Measurements from ENCODE around the gene SPOPL.

SPOPL gene

GRCh38 chr2:138531913-138532312, 30.3 kb downstream of the SPOPL start:
- DNase-seq, result no peak

DNA sequence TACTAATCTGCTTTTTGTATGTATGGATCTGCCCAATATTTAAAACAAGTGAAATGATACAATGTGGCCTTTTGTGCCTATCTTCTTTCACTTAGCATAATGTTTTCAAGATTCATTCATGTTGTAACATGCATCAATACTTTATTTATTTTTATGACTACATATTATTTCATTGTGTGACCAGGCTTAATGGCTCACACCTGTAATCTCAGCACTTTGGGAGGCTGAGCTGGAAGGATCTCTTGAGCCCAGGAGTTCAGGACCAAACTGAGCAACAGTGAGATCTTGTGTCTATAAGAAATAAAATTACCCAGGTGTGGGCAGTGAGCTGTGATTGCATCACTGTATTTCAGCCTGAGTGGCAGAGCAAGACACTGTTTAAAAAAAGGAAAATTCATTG, 33.2 kb downstream of the SPOPL start:
- no peak for DNase-seq

DNA sequence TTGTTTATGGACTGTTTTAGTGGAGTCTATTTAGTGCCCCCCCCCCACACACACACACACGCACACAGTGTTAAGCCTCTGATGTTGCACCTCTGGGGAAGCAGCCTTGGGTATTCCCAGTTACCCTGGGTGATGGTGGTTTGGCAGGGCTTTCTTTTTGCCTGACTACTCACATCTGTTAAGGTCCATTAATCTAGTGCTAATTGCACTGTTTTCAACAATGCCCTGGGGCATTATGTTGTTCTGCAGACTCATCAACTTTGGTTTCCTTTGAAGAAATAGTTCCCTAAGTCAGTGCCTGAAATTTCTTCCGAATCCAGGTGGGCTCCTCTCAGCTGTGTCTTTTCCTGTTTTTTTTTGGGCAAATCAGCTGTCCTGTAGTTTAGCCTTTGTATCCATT, 34.7 kb downstream of the SPOPL start:
- no peak for DNase-seq

DNA sequence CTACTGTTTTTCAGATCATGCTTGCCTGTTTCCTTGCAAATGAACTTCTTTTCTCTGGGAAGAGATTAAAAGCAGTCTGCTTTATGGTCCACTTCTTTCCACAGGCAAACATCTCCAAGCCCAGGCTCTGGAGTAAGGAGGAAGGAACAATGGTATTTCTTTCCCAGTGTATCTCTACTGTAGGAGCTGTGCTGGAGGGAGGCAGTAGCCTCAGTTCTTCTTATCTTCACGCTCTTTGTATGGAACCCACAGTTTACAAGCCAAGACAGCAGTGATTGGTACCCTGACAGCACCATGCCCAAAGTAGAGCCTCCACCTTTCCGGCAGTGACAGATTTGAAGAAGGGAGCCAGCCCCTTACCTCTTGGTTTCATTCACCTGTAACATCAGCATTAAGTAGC, 35.2 kb downstream of the SPOPL start:
- no peak for DNase-seq

- DNase-seq, result no peak
Observed at GRCh38 chr2:138537170-138537915, 35.8 kb downstream of the SPOPL start.

GRCh38 chr2:138544206-138544605, 42.6 kb downstream of the SPOPL start:
- peak; percentile 30 for DNase-seq

GRCh38 chr2:138548796-138549195, 47.2 kb downstream of the SPOPL start:
- DNase-seq, result no peak

GRCh38 chr2:138550172-138550571, 48.6 kb downstream of the SPOPL start:
- DNase-seq, result no peak

GRCh38 chr2:138550670-138551287, 49.2 kb downstream of the SPOPL start:
- DNase-seq, result no peak

DNA sequence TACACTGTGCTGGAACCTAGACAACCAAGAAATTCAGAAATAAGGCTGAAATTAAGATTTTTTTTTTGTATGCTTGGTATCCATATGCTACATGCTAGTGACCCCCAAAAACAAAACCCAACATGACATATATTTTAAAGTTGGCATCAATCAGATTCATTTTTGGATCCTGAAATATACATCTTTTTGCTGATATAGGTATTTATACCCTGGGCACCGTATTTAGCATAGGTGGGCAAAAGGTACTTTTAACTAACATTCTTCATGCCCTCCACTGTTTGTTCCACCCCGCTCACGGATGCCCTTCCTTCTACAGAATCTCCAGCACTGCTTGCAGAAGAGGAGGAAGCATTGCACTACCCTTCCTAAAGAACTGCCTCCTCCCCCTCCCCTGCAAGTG, 52.6 kb downstream of the SPOPL start:
- DNase-seq, result no peak

GRCh38 chr2:138559641-138560040, 58.1 kb downstream of the SPOPL start:
- no peak for DNase-seq

- DNase-seq, result no peak
Observed at GRCh38 chr2:138564586-138565229, 63.1 kb downstream of the SPOPL start.

GRCh38 chr2:138565230-138565598, 63.6 kb downstream of the SPOPL start:
- no peak for DNase-seq

GRCh38 chr2:138572318-138572717, 70.7 kb downstream of the SPOPL start:
- no peak for DNase-seq

- DNase-seq, result no peak
Observed at GRCh38 chr2:138577066-138577465, 75.5 kb downstream of the SPOPL start.

DNA sequence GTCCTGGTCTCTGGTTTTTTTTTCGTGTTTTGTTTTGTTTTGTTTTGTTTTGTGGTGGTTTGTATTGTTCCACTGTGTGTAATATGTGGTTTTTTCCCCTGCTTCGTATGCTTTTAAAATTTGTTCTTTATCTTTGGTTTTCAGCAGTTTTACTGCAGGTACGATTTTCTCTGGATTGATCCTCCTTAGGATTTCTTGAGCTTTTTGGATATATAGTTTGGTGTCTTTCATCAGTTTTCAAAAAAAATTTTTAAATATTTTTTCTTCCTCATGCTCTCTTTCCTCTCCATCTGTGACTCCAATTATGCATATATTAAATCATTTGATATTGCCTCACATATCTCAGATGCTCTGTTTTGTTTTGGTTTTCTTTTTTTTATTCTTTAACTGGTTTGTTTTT, 78.0 kb downstream of the SPOPL start:
- DNase-seq, result no peak

- DNase-seq, result no peak
Observed at GRCh38 chr2:138581909-138582308, 80.3 kb downstream of the SPOPL start.

- DNase-seq, result no peak
Observed at GRCh38 chr2:138589663-138590062, 88.1 kb downstream of the SPOPL start.

GRCh38 chr2:138596403-138596802, 94.8 kb downstream of the SPOPL start:
- DNase-seq, result no peak

DNA sequence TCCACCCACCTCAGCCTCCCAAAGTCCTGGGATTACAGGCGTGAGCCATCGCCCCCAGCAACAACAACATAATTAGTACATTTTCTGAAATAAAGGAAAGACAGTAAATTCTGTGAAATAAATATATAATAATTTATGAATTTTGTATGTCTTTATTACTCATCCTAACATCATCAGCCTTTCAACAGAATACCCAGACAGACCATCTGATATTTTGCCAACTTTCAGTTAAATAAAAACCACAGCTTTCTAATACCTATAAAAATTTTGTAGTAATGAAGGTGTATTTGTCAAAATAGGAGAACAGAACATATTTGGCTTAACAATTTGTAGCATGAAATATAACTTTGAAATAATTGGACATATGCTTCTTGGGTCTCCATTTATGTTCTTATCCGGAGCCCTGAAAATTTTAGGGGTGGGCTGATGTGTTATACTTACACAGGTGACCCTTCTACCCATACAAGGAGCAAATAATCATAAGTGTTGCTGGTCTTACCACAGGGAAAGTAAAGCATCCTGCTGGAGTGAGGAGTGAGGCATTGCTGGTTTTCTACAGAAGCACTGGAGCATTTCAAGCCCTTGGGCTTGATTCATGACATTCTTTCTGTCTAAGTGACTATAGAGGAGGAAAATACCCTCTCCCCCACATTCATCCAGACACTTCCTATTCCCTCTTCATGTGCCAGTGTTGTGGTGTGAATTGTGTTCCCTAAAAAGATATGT, 99.3 kb downstream of the SPOPL start:
- DNase-seq, result no peak

DNA sequence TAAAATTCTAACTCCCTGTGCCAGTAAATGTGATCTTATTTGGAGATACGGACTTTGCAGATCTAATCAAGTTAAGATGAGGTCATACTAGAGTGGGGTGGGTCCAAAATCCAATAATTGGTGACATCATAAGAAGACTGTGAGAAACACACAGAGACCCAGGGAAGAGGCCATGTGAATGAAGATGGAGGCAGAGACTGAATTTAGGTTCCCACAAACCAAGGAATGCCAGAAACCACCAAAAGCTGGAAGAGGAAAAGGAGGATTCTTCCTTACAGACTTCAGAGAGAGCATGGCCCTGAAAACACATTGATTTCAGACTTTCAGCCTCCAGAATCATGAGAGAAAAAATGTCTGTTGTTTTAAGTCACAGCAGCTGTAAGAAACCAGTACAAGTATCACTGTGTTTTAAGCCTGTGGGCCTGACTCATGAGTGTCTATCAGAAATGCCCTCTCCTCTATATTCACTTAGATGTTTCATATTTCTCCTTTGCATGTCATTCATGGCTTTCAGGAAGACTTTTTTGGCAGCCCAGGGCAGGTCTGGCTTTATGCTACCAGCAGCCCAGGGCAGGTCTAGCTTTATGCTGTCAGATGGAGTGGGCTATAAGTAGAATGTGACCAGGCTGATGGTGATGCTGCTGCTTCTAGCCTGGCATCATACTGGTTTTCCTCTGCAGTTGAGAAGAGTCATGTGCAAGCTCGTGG, 100.0 kb downstream of the SPOPL start:
- DNase-seq, result no peak

GRCh38 chr2:138602166-138602460, 100.5 kb downstream of the SPOPL start:
- peak; percentile 58 for DNase-seq

DNA sequence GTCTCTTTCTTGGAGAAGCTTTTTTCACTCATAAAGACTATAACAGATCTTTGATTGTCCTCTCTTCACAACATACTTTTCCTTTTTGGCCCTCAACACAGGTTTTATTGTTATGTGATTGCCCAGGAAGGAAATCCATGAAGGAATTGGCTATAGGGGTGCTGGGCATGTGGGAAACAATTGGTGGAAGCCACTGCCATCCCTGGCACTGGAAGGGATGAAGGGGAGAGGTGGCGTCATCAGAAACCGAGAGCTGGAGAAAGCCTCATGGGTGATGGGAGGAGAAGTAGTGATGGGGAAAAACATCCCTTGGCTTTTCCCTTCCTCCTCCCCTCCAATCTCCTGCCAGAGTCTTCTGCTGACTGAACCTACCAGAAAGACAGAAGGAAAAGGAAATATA, 106.2 kb downstream of the SPOPL start:
- DNase-seq, result no peak
